ENCODE measurements around the gene MYRIP. TPM values are rescaled to one million over a fixed set of nuclear protein-coding genes. Genes with fewer than 3 reads are reported as not detected.
"Not testable (repeated sequence)": the region's sequence is repeated elsewhere in the genome, so short reads cannot be mapped to it uniquely, and the experiment has no call there.

MYRIP gene
- total RNA-seq, 2 experiments from 2014 or later = not detected

DNA sequence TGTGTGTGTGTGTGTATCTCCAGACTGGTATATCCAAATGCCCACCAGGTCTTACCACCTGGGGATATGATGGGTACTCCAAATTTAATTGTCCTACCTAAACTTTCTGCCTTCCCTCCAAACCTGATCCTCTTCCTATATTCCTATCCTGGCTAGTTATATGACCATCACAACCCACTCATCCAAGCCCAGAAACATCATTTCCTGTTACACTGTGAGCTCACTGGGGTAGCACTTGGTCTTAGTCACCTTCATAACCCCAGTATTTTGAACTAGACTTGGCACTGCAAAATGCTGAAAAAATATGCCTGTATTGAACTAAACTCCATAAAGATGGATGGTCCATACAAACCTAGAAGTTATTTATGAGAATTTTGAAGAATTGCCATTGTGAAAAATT lies 321.3 kb downstream of the MYRIP start:
- DNase-seq = no peak
- ChIA-PET CTCF (no interaction called here), POLR2A (no interaction called here)
- Mint-ChIP-seq H3K4me3 (no peak overlapping the region), H3K36me3 (ENCODE audit: low read depth) (no peaks in the 10 kb centered on the region), H3K27me3 (no peaks in the 10 kb centered on the region), H3K9me3 (peaks cover 5% of the 10 kb centered on the region), H3K4me1 (no peaks in the 10 kb centered on the region), H3K27ac (no peak overlapping the region)

DNA sequence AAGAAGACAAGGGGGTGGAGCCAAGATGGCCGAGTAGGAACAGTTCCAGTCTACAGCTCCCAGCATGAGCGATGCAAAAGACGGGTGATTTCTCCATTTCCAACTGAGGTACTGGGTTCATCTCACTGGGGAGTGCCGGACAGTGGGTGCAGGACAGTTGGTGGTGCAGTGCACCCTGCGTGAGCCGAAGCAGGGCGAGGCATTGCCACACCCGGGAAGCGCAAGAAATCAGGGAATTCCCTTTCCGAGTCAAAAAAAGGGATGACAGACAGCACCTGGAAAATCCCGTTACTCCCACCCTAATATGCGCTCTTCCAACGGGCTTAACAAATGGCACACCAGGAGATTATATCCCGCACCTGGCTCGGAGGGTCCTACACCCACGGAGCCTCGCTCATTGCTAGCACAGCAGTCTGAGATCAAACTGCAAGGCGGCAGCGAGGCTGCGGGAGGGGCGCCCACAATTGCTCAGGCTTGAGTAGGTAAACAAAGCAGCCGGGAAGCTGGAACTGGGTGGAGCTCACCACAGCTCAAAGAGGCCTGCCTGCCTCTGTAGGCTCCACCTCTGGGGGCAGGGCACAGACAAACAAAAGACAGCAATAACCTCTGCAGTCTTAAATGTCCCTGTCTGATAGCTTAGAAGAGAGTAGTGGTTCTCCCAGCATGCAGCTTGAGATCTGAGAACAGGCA lies 324.6 kb downstream of the MYRIP start:
- H3K9me3 Mint-ChIP-seq; H3K4me1 Mint-ChIP-seq; H3K27me3 Mint-ChIP-seq; H3K27ac Mint-ChIP-seq; H3K4me3 Mint-ChIP-seq; H3K36me3 Mint-ChIP-seq (ENCODE audit: low read depth); CTCF ChIA-PET; POLR2A ChIA-PET; DNase-seq: not testable (repeated sequence)

DNA sequence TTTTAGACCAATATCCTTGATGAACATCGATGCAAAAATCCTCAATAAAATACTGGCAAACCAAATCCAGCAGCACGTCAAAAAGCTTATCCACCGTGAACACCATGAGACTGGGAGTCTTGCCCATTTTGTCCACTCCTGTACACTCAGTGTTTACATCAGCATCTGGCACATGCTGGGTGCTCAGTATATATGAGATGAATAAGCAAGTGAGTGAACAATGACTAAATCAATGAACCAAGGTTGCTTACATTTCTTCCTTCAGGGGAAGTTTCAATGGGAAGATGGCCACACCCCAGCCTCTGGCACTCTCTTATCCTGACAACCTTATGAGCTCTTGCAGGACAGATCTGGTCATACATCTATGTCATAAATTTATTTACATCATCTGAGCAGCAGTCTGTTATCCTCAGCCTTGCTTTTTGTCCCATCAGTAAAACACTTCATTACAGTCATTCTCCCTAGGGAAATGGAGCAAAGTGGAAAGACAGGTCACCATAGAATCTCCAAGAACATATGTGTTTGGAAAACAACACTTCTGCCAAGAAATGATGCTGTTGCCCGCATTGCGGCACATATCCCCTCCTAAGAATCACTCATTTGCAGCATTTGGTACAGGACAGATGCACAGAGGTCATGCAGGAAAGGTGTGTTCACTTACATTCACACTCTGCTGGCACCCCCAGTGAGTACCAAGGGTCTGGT lies 328.3 kb downstream of the MYRIP start:
- POLR2A ChIA-PET = no interaction called here
- H3K36me3 Mint-ChIP-seq (ENCODE audit: low read depth) = no peaks in the 10 kb centered on the region
- H3K9me3 Mint-ChIP-seq = peaks cover 5% of the 10 kb centered on the region
- DNase-seq = no peak
- no peaks in the 10 kb centered on the region for H3K4me1 Mint-ChIP-seq
- peaks cover 5% of the 10 kb centered on the region for H3K27me3 Mint-ChIP-seq
- H3K4me3 Mint-ChIP-seq = no peak overlapping the region
- CTCF ChIA-PET = interaction anchor here (0.8 kb wide), 1 partner anchor 17 kb away, joined by 3 read pairs; no protein-coding TSS in a partner anchor
- H3K27ac Mint-ChIP-seq = no peak overlapping the region

DNA sequence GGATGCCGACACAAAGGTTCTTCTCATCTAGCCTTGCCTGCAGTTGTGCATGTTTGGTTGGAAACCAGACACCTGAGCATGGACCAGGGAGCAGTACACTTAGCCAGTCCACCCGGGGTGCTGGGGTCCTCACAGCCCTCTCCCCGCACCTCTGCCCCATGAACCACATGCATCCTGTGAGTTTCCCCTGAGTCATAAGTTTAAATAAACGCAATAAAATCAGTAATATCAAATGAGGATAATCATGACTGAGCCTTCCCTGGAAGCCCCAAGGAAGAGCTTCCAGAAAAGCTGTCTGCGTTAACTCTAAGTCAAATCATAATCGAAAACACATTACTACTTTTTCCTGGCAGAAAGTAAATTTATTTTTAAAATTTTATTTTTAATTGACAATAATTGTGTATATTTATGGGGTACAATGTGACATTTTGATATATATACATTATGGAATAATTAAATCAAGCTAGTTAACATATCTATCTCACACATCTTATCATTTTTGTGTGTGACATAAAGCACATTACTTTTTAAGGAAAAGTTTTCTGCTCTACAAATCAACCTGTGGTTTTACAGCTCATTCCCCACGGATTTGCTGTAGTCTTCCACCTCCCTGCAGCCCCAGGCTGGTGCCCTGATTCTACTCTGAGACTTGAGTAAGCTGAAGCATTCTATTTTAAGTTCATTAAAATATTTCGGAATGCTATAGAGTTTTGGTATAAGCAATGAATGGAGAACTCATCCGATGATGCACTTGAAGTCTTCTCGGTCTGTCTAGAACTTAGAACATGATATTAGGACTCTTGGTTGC lies 334.1 kb downstream of the MYRIP start:
- Mint-ChIP-seq H3K9me3 (no peaks in the 10 kb centered on the region), H3K27me3 (peaks cover 10% of the 10 kb centered on the region), H3K27ac (no peak overlapping the region), H3K4me3 (no peak overlapping the region), H3K36me3 (ENCODE audit: low read depth) (no peaks in the 10 kb centered on the region), H3K4me1 (no peaks in the 10 kb centered on the region)
- ChIA-PET CTCF (no interaction called here), POLR2A (no interaction called here)
- DNase-seq = no peak

DNA sequence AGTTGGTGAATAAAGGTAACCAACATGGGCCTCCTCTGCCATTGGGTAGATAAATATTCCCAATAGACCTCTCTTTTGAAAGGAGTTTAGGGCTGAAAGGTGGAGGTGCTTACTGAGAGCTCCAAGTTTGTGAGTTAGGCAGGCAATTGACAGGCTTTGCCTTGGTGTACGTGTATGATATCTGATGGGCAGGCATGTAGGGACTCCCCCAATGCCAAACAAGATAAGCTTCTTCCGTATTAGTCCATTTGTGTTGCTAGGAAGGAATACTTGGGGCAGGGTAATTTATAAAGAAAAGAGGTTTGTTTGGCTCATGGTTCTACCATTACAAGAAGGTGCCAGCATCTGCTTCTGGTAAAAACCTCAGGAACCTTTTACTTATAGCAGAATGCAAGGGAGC lies 339.4 kb downstream of the MYRIP start:
- H3K36me3 Mint-ChIP-seq (ENCODE audit: low read depth) = no peaks in the 10 kb centered on the region
- no peak overlapping the region for H3K4me3 Mint-ChIP-seq
- POLR2A ChIA-PET = no interaction called here
- H3K9me3 Mint-ChIP-seq = no peaks in the 10 kb centered on the region
- no peaks in the 10 kb centered on the region for H3K4me1 Mint-ChIP-seq
- H3K27ac Mint-ChIP-seq = no peak overlapping the region
- CTCF ChIA-PET = no interaction called here
- no peak for DNase-seq
- peaks cover 6% of the 10 kb centered on the region for H3K27me3 Mint-ChIP-seq

DNA sequence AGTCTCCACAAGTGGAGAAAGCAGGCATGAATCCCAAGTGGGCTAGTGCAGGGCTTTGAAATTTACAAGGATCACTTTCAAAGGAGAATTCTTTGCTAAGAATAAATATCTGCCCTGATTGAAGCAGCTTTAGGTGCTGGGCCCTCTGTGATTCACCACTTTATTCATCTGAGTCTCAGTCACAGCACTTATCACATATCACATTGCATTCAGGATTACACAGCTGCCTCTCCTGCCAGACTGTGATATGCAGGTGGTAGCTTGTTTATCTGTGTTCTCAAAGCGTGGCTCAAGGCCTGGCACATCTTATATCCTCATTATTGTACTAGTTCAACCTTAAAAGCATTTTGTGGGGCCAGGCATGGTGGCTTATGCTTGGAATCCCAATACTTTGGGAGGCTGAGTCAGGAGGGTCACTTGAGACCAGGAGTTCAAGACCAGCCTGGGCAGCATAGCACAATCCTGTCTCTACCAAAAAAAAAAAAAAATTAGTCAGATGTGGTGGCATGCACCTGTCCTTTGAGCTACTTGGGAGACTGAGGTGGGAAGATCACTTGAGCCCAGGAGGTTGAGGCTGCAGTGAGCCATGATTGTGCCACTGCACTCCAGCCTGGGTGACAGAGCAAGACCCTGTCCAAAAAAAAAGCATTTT lies 343.2 kb downstream of the MYRIP start:
- CTCF ChIA-PET = no interaction called here

DNA sequence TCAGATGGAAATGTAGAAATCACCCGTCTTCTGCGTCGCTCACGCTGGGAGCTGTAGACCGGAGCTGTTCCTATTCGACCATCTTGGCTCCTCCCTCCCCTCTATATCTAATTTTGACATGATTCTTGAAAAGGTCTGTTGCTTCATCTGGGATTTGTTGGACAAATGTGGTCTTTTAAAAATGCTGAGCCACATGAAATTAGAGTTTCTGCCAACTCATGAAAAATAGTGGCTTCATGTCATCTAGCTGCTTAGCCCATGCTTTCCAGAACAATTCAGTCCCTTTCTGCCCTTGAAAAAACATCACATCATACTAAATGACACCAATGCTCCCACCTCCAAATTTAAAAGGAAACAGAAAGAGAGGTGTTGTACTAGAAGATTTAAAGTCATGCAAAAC lies 351.5 kb downstream of the MYRIP start:
- Mint-ChIP-seq H3K4me1 (no peaks in the 10 kb centered on the region), H3K4me3 (no peak overlapping the region), H3K27me3 (peaks cover 4% of the 10 kb centered on the region), H3K36me3 (ENCODE audit: low read depth) (no peaks in the 10 kb centered on the region), H3K27ac (no peak overlapping the region), H3K9me3 (peaks cover 5% of the 10 kb centered on the region)
- ChIA-PET POLR2A (no interaction called here), CTCF (no interaction called here)
- no peak for DNase-seq

More for the DNA sequence above, 343.2 kb downstream of the MYRIP start:
- DNase-seq = no peak
- peaks cover 4% of the 10 kb centered on the region for H3K27me3 Mint-ChIP-seq
- no peaks in the 10 kb centered on the region for H3K4me1 Mint-ChIP-seq
- no peak overlapping the region for H3K4me3 Mint-ChIP-seq
- POLR2A ChIA-PET = no interaction called here
- H3K36me3 Mint-ChIP-seq (ENCODE audit: low read depth) = no peaks in the 10 kb centered on the region
- H3K9me3 Mint-ChIP-seq = no peaks in the 10 kb centered on the region
- H3K27ac Mint-ChIP-seq = no peak overlapping the region

DNA sequence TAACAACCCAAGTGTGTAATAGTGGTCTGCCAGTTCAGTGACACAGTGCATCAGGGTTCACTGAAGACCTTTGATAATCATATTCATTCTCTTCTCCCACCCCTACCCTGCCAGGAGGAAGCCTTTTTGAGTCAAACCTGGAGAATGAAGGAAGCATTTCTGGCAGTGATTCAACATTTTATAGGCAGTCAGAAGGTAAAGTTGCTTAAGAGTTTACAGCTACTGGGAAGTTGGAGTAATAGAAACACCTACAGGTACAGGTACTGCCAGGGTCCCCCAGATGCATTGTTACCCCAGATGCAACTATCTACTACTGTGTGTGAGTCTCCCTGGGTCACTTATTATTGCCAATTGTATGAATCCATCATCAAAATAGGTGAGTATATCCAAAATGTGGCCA lies 353.2 kb downstream of the MYRIP start:
- Mint-ChIP-seq H3K4me1 (no peaks in the 10 kb centered on the region), H3K36me3 (ENCODE audit: low read depth) (no peaks in the 10 kb centered on the region), H3K27ac (no peak overlapping the region), H3K27me3 (peaks cover 4% of the 10 kb centered on the region), H3K4me3 (no peak overlapping the region), H3K9me3 (peaks cover 5% of the 10 kb centered on the region)
- no peak for DNase-seq
- CTCF ChIA-PET = no interaction called here
- POLR2A ChIA-PET = no interaction called here

DNA sequence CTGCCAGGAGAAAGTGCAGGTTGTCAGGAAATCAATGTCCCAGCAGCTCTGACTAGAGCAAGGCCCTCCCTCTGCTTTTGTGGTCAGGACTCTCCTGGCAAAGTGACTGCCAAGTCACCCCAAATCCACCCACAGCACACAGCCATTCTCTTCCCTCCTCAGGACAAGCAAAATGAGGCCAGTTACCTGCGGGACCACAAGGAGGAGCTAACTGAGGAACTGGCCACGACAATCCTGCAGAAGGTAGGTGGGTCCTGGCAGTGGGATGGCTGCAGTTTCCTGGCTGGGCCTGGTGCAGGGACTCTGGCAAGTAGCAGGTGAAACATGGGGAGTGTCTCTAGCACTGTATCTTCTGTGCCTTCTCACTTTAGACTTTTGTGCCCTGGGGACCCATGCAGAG lies 357.6 kb downstream of the MYRIP start:
- no peak for DNase-seq
- no peak overlapping the region for H3K4me3 Mint-ChIP-seq
- no peaks in the 10 kb centered on the region for H3K9me3 Mint-ChIP-seq
- CTCF ChIA-PET = interaction anchor here (0.6 kb wide), 1 partner anchor 13 kb away, joined by 3 read pairs; no protein-coding TSS in a partner anchor
- no peak overlapping the region for H3K27ac Mint-ChIP-seq
- H3K27me3 Mint-ChIP-seq = peaks cover 4% of the 10 kb centered on the region
- no peaks in the 10 kb centered on the region for H3K36me3 Mint-ChIP-seq (ENCODE audit: low read depth)
- POLR2A ChIA-PET = no interaction called here
- H3K4me1 Mint-ChIP-seq = peaks cover 8% of the 10 kb centered on the region

DNA sequence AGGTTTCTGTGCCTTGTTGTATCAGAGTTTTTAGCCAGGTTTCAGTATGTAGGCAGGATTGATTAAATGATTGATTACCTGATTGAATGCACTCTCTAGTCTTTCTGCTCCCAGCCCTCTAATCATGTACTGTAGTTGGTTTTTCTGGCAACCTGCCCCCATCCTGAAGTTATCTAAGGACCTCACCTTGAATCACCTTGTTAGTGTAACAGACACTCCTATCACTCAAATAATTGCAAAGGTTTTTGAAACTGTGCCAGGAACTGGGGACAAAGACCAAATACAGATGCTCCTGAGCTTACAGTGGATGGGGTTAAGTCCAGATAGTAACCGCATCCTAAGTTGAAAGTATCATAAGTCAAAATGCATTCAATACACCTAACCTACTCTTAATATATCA lies 358.5 kb downstream of the MYRIP start:
- Mint-ChIP-seq H3K27me3 (peaks cover 4% of the 10 kb centered on the region), H3K36me3 (ENCODE audit: low read depth) (no peaks in the 10 kb centered on the region), H3K4me1 (peaks cover 8% of the 10 kb centered on the region), H3K27ac (no peak overlapping the region), H3K9me3 (no peaks in the 10 kb centered on the region), H3K4me3 (no peak overlapping the region)
- POLR2A ChIA-PET = no interaction called here
- CTCF ChIA-PET = no interaction called here
- DNase-seq = no peak

DNA sequence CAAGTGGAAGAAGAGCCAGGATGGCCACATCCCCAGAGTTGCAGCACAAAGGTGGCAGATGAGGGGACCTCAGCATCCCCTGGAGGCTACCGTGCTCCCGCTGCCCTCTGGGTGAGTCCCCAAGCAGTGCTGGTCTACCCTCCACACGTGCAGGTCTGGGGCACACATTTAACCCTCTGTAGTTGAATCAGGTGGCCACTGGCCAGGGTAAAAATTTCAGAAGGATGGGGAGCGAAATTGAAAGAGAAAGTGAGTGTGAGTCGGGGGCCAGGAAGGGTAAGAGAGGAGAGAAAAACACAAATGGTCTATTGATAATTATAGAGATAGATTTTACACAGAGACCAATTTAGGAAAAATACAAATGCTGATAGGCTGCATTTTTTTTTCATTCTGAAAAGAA lies 360.6 kb downstream of the MYRIP start:
- ChIA-PET POLR2A (no interaction called here), CTCF (interaction anchor here (0.6 kb wide), 1 partner anchor 166 kb away, joined by 3 read pairs; no protein-coding TSS in a partner anchor)
- Mint-ChIP-seq H3K27me3 (no peaks in the 10 kb centered on the region), H3K9me3 (no peaks in the 10 kb centered on the region), H3K27ac (peak overlapping the region; percentile 10), H3K36me3 (ENCODE audit: low read depth) (no peaks in the 10 kb centered on the region), H3K4me1 (peaks cover 8% of the 10 kb centered on the region), H3K4me3 (no peak overlapping the region)
- no peak for DNase-seq

DNA sequence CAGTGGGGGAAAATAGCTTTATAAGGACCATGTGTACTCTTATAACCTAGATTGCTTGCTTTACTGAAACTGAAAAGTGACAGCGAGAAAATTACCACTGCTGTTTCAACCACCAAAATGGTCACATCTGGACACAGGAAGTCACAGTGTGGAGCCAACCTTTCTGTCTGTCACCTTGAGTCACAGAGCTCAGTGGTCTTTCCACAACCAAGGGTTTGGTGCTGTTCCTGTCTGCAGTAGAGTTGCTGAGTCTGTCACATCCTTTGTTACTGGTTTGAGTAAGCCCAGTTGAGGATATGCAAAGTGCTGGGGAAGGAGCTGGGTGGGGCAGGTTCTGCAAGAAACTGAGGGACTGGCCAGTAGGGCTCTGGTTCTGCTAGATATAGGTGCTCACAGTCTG lies 361.0 kb downstream of the MYRIP start:
- DNase-seq = no peak
- Mint-ChIP-seq H3K36me3 (ENCODE audit: low read depth) (no peaks in the 10 kb centered on the region), H3K27ac (no peak overlapping the region), H3K9me3 (no peaks in the 10 kb centered on the region), H3K4me1 (peaks cover 8% of the 10 kb centered on the region), H3K27me3 (no peaks in the 10 kb centered on the region), H3K4me3 (no peak overlapping the region)
- ChIA-PET CTCF (no interaction called here), POLR2A (no interaction called here)

DNA sequence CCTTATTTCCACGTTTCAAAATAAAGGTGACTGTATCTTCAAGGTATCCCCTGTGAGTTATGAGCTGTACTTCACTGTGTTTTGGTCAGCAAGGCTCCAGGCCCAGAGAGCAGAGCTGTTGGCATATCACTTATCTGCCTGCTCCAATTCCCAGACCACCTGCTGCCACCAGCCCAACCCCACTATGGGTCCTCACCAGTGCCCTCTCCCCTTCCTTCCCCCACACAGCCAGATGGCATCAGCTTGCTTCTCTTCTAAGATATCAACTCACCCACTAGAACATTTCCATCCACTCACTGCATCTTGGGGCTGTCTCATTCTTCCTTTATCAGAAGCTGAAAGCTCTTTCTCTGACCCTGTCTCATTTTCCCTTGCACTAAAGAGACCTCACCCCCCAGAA lies 363.2 kb downstream of the MYRIP start:
- no peak for DNase-seq
- Mint-ChIP-seq H3K4me1 (peaks cover 8% of the 10 kb centered on the region), H3K27ac (no peak overlapping the region), H3K4me3 (no peak overlapping the region), H3K9me3 (no peaks in the 10 kb centered on the region), H3K27me3 (no peaks in the 10 kb centered on the region), H3K36me3 (ENCODE audit: low read depth) (no peaks in the 10 kb centered on the region)
- CTCF ChIA-PET = no interaction called here
- POLR2A ChIA-PET = no interaction called here

All from activated CD4-positive, alpha-beta T cell treated with anti-CD3 and anti-CD28 coated beads, Interleukin-2, amount 10 ng/mL, durations not matched to agents 7 days and 5 days (primary cell).